HG03280 (cell line): ENCODE measurements around the gene ZKSCAN5.

Experiments used
- ATAC-seq: cut with Tn5 transposase; IDR thresholded peaks from one replicate; pipeline ENCODE4 v1.9.1; 2021; ENCODE audit warnings: mild to moderate bottlenecking, moderate library complexity; ENCODE audit not compliant: unreplicated experiment

ZKSCAN5 gene

GRCh38 chr7:99504603-99505323 is at the start of gene ZKSCAN5:
Gene ZKSCAN5, plus strand, starts transcription at chr7:99504662. Its CDS starts 1,383 bp downstream, at chr7:99506045.
- ATAC-seq: peak; percentile 83

GRCh38 chr7:99455874-99456273 is 48.6 kb upstream of the ZKSCAN5 start:
- no peak for ATAC-seq

GRCh38 chr7:99456288-99456687 is 48.2 kb upstream of the ZKSCAN5 start:
- no peak for ATAC-seq

- ATAC-seq: no peak
These were observed 47.3 kb upstream of the ZKSCAN5 start for GRCh38 chr7:99457050-99457649.

DNA sequence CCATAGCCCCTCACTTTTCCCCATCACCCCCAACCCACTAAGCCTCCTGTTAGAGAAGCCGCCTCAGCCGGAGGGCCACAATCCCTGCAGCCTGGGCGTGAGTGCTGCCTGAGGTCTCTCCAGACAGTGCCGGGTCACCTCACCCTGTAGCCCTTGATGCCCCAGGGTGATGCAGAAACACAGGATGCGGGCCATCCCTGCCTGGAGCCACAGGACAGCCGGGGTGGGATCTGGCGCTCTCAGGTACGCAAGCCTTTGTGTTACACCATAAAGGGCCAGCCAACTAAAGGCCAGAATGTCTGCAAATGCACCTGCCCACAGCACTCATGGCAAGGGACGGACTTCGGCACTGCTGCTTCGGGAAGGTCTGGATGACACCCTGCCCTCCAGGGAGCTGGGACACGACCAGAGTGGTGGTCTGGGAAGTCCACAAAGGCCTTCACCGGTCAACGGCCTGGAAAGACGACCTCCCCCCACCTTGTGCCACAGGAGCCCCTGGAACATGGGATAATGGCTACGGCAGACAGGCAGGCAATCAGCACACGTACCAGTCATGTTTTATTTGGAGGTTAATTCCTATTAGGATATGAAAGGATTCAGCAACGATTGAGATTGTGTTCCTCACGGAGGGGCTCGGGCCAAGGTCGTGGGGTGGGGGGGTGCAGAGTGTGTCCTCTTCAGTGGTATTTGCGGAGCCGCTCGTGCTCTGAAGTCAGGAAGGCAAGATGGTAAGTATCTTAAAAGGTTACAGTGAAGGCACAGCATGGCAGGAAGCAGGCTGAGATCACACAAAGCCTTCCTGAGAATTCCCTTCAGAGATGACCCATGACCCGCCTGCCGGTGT is 46.6 kb upstream of the ZKSCAN5 start:
- no peak for ATAC-seq

DNA sequence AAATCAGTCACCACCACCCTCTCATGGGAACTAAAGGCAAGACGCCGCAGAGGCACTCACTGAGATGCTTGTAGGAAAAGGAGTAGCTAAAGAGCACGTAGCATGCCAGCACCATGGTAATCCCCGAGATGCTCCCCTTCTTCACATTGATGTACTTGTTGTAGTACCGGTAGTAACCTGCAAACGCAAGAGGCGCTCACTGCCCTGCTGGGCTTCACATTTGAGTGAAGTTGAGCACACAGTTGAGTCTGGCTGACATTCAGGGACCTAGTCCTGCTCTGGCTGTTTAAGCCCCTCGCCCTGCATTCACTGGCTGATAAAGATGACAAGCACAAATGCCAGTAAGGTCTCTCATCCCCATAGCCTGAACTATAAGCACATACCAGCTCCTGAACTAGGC is 45.4 kb upstream of the ZKSCAN5 start:
- no peak for ATAC-seq

DNA sequence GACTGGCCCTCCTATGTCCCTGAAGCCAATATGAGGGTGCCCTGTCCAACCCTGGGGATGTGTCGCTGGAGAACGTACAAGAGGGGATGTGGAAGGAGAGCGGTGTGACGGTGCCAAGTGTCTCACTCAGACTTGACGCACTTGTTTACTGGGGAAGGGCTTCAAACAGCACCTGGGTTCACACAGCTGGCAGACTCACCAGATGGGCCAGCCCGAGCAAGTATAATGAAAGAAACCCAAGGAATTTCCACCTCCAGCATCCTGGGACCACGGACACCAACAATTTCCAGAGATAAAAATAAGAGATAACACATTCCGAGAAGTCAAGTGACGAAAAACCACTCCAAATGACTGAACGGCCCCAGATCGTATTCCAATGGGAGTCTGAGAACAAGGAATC is 43.8 kb upstream of the ZKSCAN5 start:
- ATAC-seq: no peak

GRCh38 chr7:99461221-99461620 is 43.2 kb upstream of the ZKSCAN5 start:
- no peak for ATAC-seq

- ATAC-seq: peak; percentile 2
These were observed 39.1 kb upstream of the ZKSCAN5 start for GRCh38 chr7:99465421-99465768.

DNA sequence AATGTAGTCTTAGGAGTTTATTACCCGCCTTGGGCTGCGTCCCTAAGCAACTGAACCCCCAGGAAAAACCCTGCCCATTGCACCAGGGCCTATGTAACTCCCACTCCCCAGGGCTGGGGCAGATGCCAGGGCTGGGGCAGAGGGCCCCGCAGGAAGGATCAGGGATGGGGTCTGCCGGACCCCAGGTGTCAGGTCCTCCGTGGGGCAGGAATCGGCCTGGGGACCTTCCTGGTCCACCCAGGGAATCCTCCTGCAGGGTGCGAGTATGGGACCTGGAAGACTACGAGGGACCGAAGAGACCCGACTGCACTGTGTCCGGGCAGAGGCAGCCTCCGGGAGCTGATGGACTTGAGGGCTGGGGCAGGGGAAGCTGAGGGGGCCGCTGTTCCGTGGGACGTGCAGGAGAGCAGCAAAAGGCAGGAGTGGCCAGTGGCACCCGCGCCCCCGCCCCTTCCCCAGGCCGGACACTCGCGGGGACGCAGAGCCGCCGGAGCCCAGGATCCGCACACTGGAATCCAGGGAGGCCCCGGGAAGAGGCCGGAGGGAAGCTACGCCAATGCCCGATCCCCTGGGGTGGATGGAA is 36.0 kb upstream of the ZKSCAN5 start:
- no peak for ATAC-seq

- no peak for ATAC-seq
These were observed 34.9 kb upstream of the ZKSCAN5 start for GRCh38 chr7:99469381-99470065.

- ATAC-seq: peak; percentile 97
These were observed 31.7 kb upstream of the ZKSCAN5 start, which contains the start of gene ZNF789 for GRCh38 chr7:99472561-99473314. Gene ZNF789, plus strand, starts transcription at chr7:99472890. Its CDS starts 3,567 bp downstream, at chr7:99476457.

GRCh38 chr7:99473315-99473596 is 31.2 kb upstream of the ZKSCAN5 start:
- ATAC-seq: no peak

DNA sequence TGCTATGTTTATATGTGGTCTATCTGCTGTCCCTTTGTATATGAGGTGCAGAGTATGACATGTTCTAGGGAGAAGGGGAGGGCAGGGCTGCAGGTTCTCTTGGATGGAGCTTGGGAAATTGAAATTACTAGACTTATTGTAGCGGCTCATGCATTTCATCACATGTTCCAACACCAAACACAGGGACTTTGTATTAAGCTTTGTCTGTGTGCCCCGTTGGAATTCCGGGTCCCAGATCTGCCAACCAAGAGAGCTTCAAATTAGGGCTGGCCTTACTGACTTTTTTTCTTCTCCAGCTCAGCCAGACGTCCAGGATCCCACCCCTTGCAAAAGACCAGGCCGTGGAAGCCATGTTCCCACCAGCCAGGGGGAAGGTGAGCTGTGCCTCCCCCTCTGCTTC is 28.4 kb upstream of the ZKSCAN5 start:
- no peak for ATAC-seq

GRCh38 chr7:99478464-99479440 is 25.7 kb upstream of the ZKSCAN5 start:
- ATAC-seq: no peak

DNA sequence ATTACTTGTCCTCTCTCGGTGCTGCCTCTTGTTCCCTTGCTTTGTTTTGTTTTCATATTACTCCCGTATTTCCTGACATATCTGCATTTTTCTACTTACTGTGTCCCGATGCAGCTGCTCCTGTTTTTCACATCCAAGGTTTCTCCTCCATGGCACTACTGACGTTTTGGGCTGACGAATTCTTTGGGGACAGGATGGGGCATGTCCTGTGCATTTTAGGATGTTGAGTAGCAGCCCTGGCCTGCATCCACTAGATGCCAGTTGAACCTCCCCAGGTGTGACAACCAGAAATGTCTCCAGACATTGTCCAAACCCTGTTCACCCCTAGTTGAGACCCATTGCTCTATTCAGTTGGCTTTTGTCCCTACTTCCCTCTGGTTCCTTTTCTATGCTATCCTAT is 19.4 kb upstream of the ZKSCAN5 start:
- ATAC-seq: no peak

GRCh38 chr7:99489235-99489634 is 15.2 kb upstream of the ZKSCAN5 start:
- no peak for ATAC-seq

- ATAC-seq: no peak
These were observed 13.6 kb upstream of the ZKSCAN5 start for GRCh38 chr7:99490878-99491277.

DNA sequence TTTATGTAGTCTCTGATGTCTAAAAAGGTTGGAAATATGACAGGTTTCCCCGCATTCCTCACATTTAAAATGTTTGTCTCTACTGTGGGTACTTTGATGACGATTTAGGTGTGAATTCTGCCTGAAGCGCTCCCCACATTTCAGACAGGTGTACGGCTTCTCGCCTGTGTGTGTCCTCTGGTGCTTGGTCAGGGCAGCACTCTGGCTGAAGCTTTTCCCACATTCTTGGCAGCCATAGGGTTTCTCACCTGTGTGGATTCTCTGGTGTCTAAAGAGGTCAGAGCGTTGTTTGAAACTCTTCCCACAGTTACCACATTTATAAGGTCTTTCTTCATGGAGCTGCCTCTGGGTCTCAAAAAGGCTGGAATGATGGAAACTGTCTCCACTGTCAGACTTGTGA is 10.6 kb upstream of the ZKSCAN5 start:
- ATAC-seq: no peak
